ENCODE measurements around the gene FTCDNL1.

GRCh38 chr2:199727801-199728200 lies 123.2 kb downstream of the FTCDNL1 start:
- no peak for TF ChIP-seq GATA3 (IDR thresholded peaks at IDR 0.05; ENCODE audit: low read depth, low read length)
- no peak for TF ChIP-seq GATA2 (IDR thresholded peaks at IDR 0.05; ENCODE audit: low read depth, low read length)
